ENCODE results near the gene PSME3IP1.
"Not testable (repeated sequence)": the region's sequence is repeated elsewhere in the genome, so short reads cannot be mapped to it uniquely, and the experiment has no call there.

PSME3IP1 gene, protein sequence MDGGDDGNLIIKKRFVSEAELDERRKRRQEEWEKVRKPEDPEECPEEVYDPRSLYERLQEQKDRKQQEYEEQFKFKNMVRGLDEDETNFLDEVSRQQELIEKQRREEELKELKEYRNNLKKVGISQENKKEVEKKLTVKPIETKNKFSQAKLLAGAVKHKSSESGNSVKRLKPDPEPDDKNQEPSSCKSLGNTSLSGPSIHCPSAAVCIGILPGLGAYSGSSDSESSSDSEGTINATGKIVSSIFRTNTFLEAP

DNA sequence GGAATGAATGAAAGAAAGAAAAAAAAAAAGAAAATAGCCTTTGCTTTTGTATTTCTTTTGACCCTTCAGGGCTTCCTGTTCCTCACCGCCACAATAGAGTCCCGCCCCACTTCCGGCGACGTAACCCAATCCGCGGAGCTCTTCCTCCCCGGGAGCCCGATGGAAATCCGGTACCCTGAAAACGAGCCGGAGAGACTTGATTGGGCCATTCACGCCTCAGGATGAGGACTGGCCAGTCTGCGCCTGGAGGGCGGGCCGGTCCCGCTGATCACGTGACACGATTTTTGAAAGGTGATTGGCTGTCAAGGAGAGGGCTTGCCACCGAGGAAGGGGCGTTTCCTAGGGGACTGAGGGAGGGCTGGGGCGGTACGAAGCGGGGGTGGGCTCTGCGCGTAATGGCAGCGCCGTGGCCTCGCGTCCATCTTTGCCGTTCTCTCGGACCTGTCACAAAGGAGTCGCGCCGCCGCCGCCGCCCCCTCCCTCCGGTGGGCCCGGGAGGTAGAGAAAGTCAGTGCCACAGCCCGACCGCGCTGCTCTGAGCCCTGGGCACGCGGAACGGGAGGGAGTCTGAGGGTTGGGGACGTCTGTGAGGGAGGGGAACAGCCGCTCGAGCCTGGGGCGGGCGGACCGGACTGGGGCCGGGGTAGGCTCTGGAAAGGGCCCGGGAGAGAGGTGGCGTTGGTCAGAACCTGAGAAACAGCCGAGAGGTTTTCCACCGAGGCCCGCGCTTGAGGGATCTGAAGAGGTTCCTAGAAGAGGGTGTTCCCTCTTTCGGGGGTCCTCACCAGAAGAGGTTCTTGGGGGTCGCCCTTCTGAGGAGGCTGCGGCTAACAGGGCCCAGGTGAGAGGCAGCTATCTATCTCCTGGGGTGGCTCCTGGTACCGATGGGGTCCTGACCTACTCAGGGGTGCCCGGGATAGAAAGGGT lies at the start of gene PSME3IP1, which contains the start of gene RSPRY1:
Gene PSME3IP1 (minus strand): TSS at position 95 of the 927 bp plus-strand sequence. CDS start 12,185 bp downstream, outside the sequence.
Gene RSPRY1 (plus strand): TSS at position 385 of the 927 bp plus-strand sequence. CDS start 18,330 bp downstream, outside the sequence.
- DNase-seq, result peak; percentile 67

DNA sequence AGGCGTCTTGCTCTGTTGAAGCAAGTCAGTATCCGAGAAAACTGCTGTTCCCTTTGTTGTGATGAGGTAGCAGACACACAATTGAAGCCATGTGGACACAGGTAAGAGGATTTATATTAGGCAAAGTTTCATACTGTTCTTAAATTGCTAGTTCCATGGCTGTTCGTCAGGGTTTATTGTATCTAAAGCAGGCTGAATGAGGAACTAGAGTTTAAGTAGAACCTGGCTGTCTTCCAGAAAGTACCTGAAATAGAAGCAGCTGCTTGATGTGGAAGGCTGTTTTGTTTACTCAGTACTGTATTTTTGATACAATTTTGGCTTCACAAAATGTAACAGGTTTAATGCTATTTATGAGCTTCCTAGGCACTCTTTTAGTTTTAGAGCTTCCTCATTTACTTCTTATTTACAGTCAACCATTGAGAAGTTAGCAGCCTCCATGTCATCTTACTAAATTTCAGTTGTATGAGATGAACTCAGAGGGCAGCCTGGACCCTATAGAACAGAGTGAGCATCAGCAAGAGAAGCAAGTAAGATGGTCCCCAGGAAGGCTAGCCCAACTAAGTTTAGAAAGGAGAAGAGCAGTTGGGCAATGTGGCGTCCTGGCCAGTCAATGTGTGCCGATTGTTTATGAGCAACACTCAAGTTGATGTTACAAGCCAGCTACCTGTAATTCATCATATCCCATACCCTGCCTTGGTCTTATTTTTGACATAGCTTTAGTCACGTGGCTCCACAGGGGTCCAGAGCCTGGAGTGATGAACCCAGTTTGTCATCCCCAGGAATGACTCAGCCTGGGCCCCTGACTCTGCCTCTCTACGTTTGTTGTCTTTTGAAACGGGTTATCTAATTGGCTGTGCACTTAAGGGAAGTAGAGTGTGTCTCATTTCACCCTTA lies 49.5 kb upstream of the PSME3IP1 start:
- DNase-seq, result no peak

DNA sequence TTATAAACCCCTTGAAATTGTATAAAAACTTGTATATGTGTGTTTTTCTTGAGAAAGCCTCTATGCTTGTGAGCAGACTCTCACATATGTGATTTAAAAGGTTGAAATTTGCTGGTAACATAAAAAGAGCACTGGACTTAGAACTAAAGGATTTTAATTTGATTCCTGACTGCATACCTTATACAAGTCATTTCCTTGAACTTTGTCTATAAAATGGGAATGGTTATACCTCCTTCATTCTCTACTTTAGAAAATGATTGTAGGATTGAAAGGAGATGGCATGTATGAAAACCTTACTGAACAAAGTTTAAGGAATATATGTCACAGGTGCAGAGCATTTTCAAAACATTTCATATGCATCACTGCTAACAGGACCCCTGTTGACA lies 48.9 kb upstream of the PSME3IP1 start:
- DNase-seq, result no peak

DNA sequence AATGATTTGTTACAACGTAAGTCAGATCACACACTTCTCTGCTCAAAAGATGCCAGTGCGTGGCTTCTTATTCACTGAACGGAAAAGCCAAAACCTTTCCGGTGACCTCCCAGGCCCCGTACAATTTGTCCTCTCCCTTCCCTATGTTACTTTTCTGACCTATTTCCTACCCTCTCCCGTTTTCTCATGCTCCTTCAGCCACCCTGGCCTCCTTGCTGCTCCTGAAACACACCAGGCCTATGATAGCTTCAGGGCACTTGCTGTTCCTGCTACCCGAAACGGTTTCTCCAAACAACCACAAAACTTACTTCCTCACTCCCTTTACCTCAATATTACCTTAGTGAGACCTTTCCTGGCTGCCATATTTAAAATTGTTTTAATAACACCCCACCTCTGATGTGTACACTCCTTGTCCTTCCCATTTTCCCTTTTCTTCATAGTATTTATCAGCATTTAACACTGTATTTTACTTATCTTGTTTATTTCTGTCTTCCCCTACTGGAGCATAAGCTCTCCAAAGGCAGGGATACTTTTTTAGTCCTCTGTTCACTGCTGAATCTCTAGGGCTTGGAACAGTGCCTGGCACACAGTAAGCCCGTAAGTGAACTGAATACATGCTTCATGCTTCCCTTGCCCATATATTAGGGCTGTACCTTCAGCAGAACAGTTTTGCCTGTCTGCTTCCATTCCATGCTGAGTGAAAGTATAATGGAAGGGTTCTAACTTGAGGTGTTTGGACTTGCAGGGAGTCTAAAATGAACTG lies 48.3 kb upstream of the PSME3IP1 start:
- DNase-seq, result no peak

DNA sequence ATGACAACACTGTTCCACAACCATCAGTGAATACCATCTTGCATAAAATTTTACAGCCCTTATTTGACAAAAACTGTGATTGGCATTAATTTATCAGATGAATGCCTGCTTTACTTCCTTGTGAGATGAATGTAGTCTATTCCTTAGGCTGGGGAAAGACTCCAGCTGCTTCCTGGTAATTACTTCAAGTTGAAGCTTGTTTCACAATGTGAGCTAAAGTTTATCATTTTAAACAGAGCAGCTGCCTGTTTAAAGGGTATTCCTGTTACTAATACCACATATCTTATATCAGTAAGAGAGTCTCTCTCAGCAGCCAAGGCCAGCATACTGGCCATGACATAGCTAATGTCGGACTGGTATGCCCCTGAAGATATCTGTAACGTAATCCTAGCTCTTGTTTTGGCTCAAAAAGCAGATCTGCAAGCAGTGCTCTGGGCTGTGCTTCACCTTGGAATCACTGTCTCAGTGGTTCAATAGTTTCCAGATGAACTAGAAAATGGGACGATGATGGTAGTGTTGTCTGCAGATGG lies 46.0 kb upstream of the PSME3IP1 start:
- no peak for DNase-seq

DNA sequence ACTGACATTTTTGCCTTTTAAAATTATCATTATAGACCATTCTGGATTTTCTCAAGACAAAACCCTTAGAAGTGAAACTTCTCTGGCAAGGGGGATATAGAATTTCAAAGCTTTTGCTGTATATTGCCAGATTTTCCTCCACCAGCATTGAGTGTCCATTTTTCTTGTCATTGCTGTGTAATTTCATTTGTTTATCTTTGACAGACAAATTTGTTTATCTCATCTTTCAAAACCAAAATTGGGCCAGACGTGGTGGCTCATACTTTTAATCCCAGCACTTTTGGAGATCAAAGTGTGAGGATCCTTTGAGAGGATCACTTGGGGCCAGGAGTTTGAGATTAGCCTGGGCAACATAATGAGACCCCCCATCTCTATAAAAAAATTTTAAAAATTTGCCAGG lies 43.2 kb upstream of the PSME3IP1 start:
- no peak for DNase-seq

DNA sequence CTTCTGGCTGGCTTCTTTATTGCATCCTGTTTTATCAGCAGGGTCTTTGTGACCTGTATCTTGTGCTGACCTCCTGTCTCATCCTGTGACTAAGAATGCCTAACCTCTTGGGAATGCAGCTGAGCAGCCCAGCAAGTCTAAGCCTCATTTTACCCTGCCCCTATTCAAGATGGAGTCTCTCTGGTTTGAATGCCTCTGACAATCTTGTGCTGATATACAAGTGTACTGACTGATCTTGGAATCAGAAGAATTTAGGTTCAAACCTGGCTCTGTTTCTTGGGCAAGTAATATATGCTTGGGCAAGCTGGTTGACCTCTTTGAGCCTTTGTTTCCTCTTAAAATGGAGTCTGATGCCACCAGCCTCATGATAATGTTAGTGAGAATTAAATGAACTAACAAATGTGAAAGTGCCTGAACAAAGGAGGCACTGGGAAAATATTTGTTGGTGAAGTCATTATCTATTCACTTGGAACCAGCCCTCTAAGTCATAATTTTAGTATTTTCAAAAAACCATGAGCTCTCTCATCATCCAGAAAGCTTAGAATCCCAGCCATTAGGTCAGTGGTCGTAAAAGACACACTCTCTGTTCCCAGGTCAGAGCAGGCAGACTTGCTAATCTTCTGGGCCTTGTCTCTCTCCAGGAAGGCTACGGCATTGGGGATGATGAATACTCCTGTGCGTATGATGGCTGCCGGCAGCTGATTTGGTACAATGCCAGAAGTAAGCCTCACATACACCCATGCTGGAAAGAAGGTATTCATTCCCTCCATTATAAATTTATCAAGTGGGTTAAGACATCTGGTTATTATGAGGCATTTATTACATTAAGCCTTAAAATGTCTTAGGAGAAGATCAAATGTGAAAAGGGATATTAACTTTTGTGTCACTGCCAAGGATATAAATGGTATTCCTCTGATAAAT lies 41.1 kb upstream of the PSME3IP1 start:
- DNase-seq, result no peak

DNA sequence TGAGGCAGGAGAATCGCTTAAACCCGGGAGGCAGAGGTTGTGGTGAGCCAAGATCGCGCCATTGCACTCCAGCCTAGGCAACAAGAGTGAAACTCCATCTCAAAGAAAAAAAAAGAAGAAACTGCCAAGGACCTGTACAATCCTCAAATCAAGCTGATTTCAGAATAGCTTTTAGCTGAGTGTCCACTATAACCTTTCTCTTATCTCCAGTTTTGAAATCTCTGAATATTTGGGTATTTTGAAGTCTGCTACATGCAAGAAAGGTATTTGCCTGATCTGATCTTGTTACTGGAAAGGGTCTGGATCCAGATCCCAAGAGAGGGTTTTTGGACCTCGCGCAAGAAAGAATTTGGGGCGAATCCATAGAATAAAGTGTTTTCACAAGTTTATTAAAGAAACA lies 40.1 kb upstream of the PSME3IP1 start:
- DNase-seq, result no peak

DNA sequence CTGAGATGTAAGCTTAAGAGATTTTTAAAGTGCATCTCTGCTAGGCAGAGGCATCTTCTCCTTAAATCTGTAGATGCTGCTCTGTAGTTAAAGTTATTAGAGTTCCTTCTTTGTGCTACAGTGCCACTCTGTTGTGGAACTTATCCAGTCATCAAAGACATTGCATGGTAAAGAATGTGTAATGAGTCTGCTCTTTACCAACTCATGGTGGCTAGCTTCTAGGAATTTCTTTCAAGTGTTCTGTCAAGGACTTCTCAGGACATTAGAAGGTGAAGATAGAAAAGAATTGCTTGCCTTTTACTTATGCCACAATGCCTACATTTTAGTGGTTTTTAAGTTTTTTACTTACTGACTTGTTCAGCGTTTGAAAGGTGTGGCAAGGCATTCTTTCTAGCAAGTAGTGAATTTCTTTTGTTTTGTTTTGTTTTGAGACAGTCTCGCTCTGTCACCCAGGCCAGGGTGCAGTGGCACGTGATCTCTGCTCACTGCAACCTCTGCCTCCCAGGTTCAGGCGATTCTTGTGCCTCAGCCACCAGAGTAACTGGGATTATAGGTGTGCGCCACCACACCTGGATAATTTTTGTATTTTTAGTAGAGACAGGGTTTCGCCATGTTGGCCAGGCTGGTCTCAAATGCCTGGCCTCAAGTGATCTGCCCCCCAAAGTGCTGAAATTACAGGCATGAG lies 39.0 kb upstream of the PSME3IP1 start:
- no peak for DNase-seq

DNA sequence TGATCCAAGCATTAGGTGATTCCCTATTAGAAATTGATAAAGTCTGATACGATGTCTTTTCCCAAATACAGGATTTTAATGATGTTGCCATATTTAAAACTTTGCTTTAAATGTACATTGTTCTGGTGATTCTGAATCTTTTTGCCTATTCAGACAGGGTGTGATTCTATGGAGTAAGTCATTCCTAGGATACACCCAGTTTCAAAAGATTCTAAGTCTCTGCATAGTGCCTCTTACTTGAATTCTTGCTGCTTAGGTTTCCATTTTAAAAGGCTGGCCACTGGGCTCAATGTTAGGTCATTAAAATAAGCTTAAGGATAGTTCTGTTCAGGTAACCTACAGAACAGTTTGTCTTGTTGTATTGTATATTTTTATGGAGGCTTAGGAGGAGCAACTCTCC lies 37.2 kb upstream of the PSME3IP1 start:
- no peak for DNase-seq

DNA sequence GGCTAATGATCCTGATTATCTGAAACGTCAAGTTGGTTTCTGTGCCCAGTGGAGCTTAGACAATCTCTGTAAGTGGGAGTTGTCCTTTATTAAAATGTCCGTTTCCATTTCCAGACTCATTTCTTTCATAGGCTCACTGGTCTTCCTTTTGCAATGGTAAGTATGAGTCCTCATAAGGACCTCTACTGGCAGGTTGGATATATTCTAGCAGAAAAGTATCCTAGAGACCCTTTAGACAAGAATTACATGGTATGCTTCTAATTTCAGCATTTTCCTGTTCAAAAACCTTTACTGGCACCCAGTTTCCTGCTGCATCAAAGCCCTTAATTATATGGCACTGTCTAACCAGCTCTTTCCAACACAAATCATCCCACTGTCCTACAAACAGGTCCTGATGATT lies 31.1 kb upstream of the PSME3IP1 start:
- DNase-seq, result no peak

DNA sequence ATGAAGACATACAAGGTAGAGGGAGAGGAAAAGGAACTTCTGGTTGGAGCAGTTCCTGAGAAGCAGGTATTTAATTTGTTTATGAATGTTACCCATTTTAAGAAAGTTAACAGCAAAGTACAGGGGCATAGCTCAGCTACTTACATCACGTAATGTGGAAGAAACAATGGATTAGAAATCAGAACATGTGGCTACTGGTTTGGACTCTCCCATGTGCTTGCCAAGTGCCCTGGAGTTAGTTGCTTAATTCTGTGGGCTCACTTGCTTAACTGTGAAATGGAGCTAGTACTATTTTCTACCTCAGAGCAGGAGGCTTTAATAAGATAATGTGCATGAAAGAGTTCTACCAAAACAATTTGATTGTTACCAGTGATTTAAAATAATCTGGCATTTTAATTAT lies 27.6 kb upstream of the PSME3IP1 start:
- no peak for DNase-seq

DNA sequence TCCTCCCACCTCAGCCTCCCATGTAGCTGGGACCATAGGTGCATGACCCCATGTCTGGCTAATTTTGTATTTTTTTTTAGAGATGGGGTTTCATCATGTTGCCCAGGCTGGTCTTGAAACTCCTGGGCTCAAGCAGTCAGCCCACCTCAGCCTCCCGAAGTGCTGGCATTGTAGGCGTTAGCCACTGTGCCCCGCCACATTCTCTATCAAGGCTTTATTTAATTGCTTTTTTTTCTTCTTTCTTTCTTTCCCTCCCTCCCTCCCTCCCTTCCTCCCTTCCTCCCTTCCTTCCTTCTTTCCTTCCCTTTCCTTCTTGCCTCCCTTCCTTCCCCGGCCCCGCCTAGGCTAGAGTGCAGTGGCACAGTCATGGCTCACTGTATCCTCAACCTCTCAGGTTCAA lies 23.9 kb upstream of the PSME3IP1 start:
- no peak for DNase-seq

DNA sequence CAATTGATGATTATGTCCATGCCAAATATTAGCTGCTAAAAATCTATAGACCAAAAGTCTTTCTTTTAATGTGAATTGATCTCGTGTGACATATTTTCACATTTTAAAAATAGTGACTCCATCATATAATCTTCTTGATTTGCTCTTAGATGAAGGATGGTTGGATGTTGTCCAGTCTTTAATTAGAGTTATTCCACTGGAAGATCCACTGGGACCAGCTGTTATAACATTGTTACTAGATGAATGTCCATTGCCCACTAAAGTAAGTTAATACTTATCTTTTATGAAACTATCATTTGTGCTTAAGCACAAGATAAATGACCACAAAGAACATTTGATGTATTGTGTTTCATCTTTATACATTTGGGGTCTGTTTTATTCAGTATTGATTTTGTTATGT lies 23.1 kb upstream of the PSME3IP1 start:
- no peak for DNase-seq

DNA sequence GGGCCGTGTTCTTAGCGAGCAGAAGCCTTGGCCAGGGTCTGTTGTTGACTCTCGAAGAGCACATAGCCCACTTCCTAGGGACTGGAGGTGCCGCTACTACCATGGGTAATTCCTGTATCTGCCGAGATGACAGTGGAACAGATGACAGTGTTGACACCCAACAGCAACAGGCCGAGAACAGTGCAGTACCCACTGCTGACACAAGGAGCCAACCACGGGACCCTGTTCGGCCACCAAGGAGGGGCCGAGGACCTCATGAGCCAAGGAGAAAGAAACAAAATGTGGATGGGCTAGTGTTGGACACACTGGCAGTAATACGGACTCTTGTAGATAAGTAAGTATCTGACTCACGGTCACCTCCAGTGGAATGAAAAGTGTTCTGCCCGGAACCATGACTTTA lies 18.8 kb upstream of the PSME3IP1 start:
- DNase-seq, result no peak

DNA sequence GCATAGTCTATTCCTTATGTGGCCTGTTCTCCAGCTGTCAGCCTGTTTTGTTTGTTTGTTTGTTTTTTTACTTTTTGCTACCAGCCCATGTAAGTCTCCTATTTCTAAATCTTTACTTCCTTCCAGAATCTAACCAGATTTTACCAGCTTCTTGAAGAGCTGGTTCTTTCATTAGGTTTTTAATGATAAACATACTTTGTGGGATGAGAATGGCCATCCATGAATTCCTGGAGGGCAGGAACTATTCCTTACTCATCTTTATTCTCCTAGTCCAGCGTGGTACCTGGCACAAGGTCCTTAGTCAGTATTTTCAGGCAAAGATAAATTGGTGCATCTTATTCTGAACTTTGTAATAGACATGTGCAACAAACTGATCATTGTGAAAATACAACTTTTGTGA lies 17.6 kb upstream of the PSME3IP1 start:
- no peak for DNase-seq

DNA sequence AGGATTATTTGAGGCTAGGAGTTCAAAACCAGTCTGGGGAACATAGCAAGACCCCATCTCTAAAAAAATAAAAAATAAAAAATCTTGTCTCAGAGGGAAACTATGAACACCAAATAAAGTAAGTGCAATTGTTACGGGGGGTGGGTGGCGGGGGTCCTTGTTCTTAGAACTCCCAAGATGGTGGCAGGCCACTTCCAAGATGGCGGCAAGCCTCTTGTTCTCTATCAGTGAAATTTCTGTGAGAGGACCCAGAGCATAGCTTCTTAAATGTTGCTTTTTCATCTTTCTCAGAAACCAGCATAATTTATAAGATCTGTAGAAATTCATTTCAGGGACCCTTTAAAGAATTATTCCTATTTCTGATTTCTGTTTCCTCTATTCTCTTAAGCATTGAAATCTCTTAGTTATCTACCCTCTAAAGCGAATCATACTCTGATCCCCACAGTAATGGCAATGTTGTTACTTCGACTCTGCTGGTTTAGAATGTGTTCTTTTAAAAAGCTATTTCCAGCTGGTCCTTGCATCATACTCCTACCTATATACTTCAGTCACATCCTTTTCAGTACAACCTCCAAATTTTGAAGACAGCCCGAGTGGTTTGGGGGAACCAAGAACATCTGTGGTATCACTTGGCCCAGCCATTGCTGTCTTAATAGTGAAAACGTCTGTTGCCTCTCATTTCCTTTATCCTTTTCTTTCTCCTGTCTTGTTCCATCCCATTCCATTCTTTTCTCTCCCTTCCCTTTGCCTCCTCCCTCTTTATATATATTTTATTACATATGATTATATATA lies 16.5 kb upstream of the PSME3IP1 start:
- no peak for DNase-seq

DNA sequence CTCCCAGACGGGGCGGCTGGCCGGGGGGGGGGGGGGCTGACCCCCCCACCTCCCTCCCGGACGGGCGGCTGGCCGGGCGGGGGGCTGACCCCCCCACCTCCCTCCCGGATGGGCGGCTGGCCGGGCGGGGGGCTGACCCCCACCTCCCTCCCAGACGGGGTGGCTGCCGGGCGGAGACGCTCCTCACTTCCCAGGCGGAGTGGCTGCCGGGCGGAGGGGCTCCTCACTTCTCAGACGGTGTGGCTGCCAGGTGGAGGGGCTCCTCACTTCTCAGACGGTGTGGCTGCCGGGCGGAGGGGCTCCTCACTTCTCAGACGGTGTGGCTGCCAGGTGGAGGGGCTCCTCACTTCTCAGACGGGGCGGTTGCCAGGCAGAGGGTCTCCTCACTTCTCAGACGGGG lies 15.1 kb upstream of the PSME3IP1 start:
- not testable (repeated sequence) for DNase-seq

DNA sequence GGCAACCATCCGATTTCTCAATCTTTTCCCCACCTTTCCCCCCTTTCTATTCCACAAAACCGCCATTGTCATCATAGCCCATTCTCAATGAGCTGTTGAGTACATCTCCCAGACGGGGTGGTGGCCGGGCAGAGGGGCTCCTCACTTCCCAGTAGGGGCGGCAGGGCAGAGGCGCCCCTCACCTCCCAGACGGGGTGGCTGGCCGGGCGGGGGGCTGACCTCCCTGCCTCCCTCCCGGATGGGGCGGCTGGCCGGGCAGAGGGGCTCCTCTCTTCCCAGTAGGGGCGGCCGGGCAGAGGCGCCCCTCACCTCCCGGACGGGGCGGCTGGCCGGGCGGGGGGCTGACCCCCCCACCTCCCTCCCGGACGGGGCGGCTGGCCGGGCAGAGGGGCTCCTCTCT lies 14.5 kb upstream of the PSME3IP1 start:
- DNase-seq, result not testable (repeated sequence)

Data from cortex of kidney (tissue), 1 donor.